ENCODE results near the gene DEFB131B. TPM values are rescaled to one million over a fixed set of nuclear protein-coding genes. Genes with fewer than 3 reads are reported as not detected.
"Not testable (repeated sequence)": the region's sequence is repeated elsewhere in the genome, so short reads cannot be mapped to it uniquely, and the experiment has no call there.

Gene DEFB131B, protein sequence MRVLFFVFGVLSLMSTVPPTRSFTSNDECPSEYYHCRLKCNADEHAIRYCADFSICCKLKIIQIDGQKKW
- not detected for polyA plus RNA-seq (ENCODE audit: low read depth in 6 of 6)

DNA sequence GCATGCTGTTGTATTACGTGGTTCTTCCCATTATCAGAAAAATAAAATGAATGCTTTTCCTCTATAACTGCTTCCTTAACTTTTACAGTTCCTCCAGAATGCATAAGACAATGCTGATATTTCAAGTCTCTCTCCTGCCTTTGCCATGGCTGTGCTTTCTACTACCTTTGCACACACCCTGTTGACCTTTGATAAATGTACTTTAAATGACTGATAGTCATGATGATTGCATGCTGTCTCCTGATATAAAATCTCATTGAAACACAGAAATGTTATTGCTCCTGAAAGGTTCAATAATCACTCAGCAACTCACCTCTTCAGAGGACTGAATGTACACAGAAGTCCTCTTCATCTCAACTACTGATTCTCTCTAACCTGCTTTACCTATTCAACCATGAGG is at the start of gene DEFB131B:
DEFB131B (plus strand) TSS at position 395 of the 400 bp plus-strand sequence; CDS start at position 395, 0 bp downstream.
- H3K4me1 Mint-ChIP-seq; H3K4me3 Mint-ChIP-seq; DNase-seq; H3K27ac Mint-ChIP-seq; ATAC-seq (ENCODE audit: low read depth in 2 of 2); H3K9me3 Mint-ChIP-seq; H3K27me3 Mint-ChIP-seq: not testable (repeated sequence)
- peaks cover 9 to 25% of the 10 kb centered on the region in 2 donors for H3K36me3 Mint-ChIP-seq

GRCh38 chr11:71829247-71829646 is 49.0 kb upstream of the DEFB131B start:
- ATAC-seq (ENCODE audit: low read depth in 2 of 2) = not testable (repeated sequence)
- peaks cover 0 to 12% (median 5%) of the 10 kb centered on the region in 7 donors for H3K9me3 Mint-ChIP-seq

GRCh38 chr11:71829686-71830085 is 48.6 kb upstream of the DEFB131B start:
- H3K36me3 Mint-ChIP-seq; DNase-seq; H3K27ac Mint-ChIP-seq; H3K27me3 Mint-ChIP-seq; ATAC-seq (ENCODE audit: low read depth in 2 of 2); H3K4me1 Mint-ChIP-seq; H3K4me3 Mint-ChIP-seq: not testable (repeated sequence)
- peaks cover 0 to 12% (median 5%) of the 10 kb centered on the region in 7 donors for H3K9me3 Mint-ChIP-seq

More at GRCh38 chr11:71829247-71829646, 49.0 kb upstream of the DEFB131B start:
- not testable (repeated sequence) for H3K27me3 Mint-ChIP-seq, H3K27ac Mint-ChIP-seq, H3K4me1 Mint-ChIP-seq, H3K4me3 Mint-ChIP-seq, H3K36me3 Mint-ChIP-seq, DNase-seq

GRCh38 chr11:71832811-71833210 is 45.4 kb upstream of the DEFB131B start, which contains the start of gene DEFB108B:
Gene DEFB108B (plus strand): TSS chr11:71833200. CDS start chr11:71833200, 0 bp downstream.
- not testable (repeated sequence) for H3K4me1 Mint-ChIP-seq; H3K4me3 Mint-ChIP-seq; DNase-seq; H3K27ac Mint-ChIP-seq; ATAC-seq (ENCODE audit: low read depth in 2 of 2); H3K27me3 Mint-ChIP-seq; H3K36me3 Mint-ChIP-seq
- H3K9me3 Mint-ChIP-seq = peaks cover 0 to 12% (median 5%) of the 10 kb centered on the region in 7 donors

GRCh38 chr11:71842720-71843119 is 35.5 kb upstream of the DEFB131B start:
- H3K27me3 Mint-ChIP-seq; H3K9me3 Mint-ChIP-seq; H3K4me3 Mint-ChIP-seq; H3K36me3 Mint-ChIP-seq; H3K4me1 Mint-ChIP-seq; DNase-seq; ATAC-seq (ENCODE audit: low read depth in 2 of 2): not testable (repeated sequence)
- H3K27ac Mint-ChIP-seq = peak overlapping the region in 1 of 6 donors; percentile 37

GRCh38 chr11:71843355-71843754 is 34.9 kb upstream of the DEFB131B start:
- not testable (repeated sequence) for H3K27me3 Mint-ChIP-seq; H3K27ac Mint-ChIP-seq; ATAC-seq (ENCODE audit: low read depth in 2 of 2); H3K4me3 Mint-ChIP-seq; H3K36me3 Mint-ChIP-seq; H3K4me1 Mint-ChIP-seq; DNase-seq
- H3K9me3 Mint-ChIP-seq = peaks cover 0 to 15% (median 5%) of the 10 kb centered on the region in 7 donors

- peaks cover 0 to 20% (median 7%) of the 10 kb centered on the region in 7 donors for H3K9me3 Mint-ChIP-seq
- ATAC-seq (ENCODE audit: low read depth in 2 of 2) (no peak), DNase-seq (no peak)
- no peaks in the 10 kb centered on the region for H3K36me3 Mint-ChIP-seq
- no peak overlapping the region for H3K27ac Mint-ChIP-seq
- H3K27me3 Mint-ChIP-seq = no peaks in the 10 kb centered on the region
- no peaks in the 10 kb centered on the region for H3K4me1 Mint-ChIP-seq
- no peak overlapping the region for H3K4me3 Mint-ChIP-seq
These were observed 34.4 kb upstream of the DEFB131B start for GRCh38 chr11:71843858-71844257.

GRCh38 chr11:71853895-71854294 is 24.4 kb upstream of the DEFB131B start:
- not testable (repeated sequence) for H3K27ac Mint-ChIP-seq

DNA sequence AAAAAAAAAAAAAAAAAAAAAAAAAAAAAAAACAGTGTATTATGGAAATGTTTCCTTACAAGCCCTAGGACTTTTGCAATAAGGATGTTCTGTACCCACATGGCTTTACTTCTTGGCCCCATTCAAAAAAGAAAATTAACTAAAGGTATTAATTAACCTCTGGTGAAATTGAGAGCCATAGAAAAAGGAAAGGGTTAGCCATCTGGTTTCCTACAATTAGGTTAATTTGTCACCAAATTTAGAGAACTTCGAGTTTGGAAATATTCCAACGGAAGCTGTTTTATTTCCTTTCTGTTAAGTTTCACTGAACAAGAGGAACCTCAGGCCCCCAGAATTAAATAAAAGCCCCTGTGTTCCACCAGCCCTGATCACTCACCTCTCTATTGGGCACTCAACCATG is 22.4 kb upstream of the DEFB131B start:
- H3K36me3 Mint-ChIP-seq, H3K9me3 Mint-ChIP-seq, H3K4me1 Mint-ChIP-seq, H3K27me3 Mint-ChIP-seq, DNase-seq: not testable (repeated sequence)
- ATAC-seq (ENCODE audit: low read depth in 2 of 2) = peak in 1 of 2 donors; percentile 30
- H3K27ac Mint-ChIP-seq = peak overlapping the region in 1 of 6 donors; percentile 31
- peak overlapping the region in 1 of 8 donors; percentile 13 for H3K4me3 Mint-ChIP-seq

More at GRCh38 chr11:71853895-71854294, 24.4 kb upstream of the DEFB131B start:
- not testable (repeated sequence) for ATAC-seq (ENCODE audit: low read depth in 2 of 2); H3K4me1 Mint-ChIP-seq; H3K4me3 Mint-ChIP-seq; H3K27me3 Mint-ChIP-seq; DNase-seq
- peaks cover 0 to 15% of the 10 kb centered on the region in 2 donors for H3K36me3 Mint-ChIP-seq
- H3K9me3 Mint-ChIP-seq = peaks cover 0 to 19% (median 7%) of the 10 kb centered on the region in 7 donors

DNA sequence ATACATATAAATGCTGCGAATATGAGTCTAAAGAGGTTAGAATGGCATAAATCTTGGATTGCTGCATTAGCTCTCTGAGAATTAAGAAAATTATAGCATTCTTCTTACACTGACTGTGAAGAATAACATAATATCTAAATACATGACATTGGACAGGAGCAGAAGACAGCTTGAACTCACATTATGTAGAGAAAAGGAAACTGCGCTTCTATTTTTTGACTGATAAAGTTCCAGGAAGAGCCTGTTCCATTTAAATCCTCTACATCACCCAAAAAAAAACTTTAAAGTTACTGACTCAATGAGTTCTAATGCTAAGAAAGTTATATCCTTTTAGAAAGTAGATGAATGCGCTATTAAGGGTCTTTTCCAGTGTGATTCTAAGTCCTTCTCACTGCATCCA is 17.4 kb upstream of the DEFB131B start:
- H3K27ac Mint-ChIP-seq; ATAC-seq (ENCODE audit: low read depth in 2 of 2); H3K36me3 Mint-ChIP-seq; H3K4me1 Mint-ChIP-seq; H3K9me3 Mint-ChIP-seq; H3K4me3 Mint-ChIP-seq; H3K27me3 Mint-ChIP-seq; DNase-seq: not testable (repeated sequence)

- ATAC-seq (ENCODE audit: low read depth in 2 of 2) (peak; percentile 67 to 83), DNase-seq (peak; percentile 26)
- not testable (repeated sequence) for H3K4me1 Mint-ChIP-seq, H3K4me3 Mint-ChIP-seq, H3K36me3 Mint-ChIP-seq, H3K27me3 Mint-ChIP-seq, H3K9me3 Mint-ChIP-seq
- H3K27ac Mint-ChIP-seq = peak overlapping the region in 1 of 6 donors; percentile 63
These were observed 14.2 kb upstream of the DEFB131B start for GRCh38 chr11:71863978-71864627.

- not testable (repeated sequence) for ATAC-seq (ENCODE audit: low read depth in 2 of 2); H3K4me3 Mint-ChIP-seq; H3K27ac Mint-ChIP-seq; H3K27me3 Mint-ChIP-seq; DNase-seq; H3K36me3 Mint-ChIP-seq; H3K9me3 Mint-ChIP-seq
- peaks cover 16 to 24% (median 20%) of the 10 kb centered on the region in 3 donors for H3K4me1 Mint-ChIP-seq
These were observed 11.0 kb upstream of the DEFB131B start for GRCh38 chr11:71867209-71867608.

DNA sequence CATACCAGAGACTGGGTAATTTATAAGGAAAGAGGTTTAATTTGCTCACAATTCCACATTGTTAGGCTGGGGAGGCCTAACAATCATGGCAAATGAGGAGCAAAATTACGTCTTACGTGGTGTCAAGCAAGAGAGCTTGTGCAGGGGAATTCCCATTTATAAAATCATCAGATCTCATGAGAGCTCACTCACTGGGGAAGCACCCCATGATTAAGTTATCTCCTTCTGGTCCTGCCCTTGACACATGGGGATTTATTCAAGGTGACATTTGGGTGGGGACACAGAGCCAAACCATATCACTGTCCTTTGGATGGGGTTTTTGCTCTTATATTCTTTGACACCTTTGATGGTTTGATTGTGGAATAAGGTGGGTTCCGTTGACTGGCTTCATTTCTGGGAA is 8.3 kb upstream of the DEFB131B start:
- Mint-ChIP-seq H3K27ac (peak overlapping the region; percentile 91 to 98 (median 92)), H3K4me3 (peak overlapping the region in 7 of 8 donors; percentile 23 to 85 (median 68)), H3K4me1 (peaks cover 16 to 24% (median 16%) of the 10 kb centered on the region in 3 donors)
- ATAC-seq (ENCODE audit: low read depth in 2 of 2) = peak; percentile 86 to 88
- H3K27me3 Mint-ChIP-seq, H3K9me3 Mint-ChIP-seq, H3K36me3 Mint-ChIP-seq: not testable (repeated sequence)
- DNase-seq = peak; percentile 10

DNA sequence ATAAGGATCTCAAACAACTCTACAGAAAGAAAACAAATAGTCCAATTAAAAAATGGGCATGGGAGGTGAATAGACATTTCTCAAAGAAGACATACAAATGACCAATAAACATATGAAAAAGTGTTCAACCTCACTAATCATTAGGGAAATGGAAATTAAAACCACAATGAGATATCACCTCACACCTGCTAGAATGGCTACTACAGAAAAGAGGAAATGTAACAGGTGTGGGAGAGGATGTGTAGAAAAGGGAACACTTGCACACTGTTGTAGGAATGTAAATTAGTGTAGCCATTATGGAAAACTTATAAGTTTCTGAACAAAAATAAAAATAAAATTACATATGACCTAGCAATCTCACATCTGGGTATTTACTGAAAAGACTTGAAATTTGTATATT is 7.6 kb upstream of the DEFB131B start:
- H3K36me3 Mint-ChIP-seq, H3K27me3 Mint-ChIP-seq, H3K9me3 Mint-ChIP-seq: not testable (repeated sequence)
- Mint-ChIP-seq H3K27ac (peak overlapping the region; percentile 91 to 98 (median 92)), H3K4me1 (peaks cover 16 to 24% (median 16%) of the 10 kb centered on the region in 3 donors), H3K4me3 (peak overlapping the region in 7 of 8 donors; percentile 19 to 85 (median 68))
- ATAC-seq (ENCODE audit: low read depth in 2 of 2) (peak; percentile 74 to 81), DNase-seq (peak; percentile 27)
